Stimulated activated CD8-positive, alpha-beta memory T cell treated with anti-CD3 and anti-CD28 coated beads, Interleukin-15, amount 100 ng/mL, for 48 hours (primary cell): ENCODE data around the gene LTBP2.
A peak's percentile ranks its signal among the peaks of the same experiment; 100 is the strongest.
"Not testable (repeated sequence)": the region's sequence is repeated elsewhere in the genome, so short reads cannot be mapped to it uniquely, and the experiment has no call there.

Experiments used
- DNase-seq, 2 donors: peaks; one replicate each; pipeline ENCODE4 v3.0.0-alpha.2; 2020; ENCODE audit warnings: low read depth in 2 of 2

Gene LTBP2

GRCh38 chr14:74482571-74482970 is 129.5 kb downstream of the LTBP2 start:
- DNase-seq: no peak

DNA sequence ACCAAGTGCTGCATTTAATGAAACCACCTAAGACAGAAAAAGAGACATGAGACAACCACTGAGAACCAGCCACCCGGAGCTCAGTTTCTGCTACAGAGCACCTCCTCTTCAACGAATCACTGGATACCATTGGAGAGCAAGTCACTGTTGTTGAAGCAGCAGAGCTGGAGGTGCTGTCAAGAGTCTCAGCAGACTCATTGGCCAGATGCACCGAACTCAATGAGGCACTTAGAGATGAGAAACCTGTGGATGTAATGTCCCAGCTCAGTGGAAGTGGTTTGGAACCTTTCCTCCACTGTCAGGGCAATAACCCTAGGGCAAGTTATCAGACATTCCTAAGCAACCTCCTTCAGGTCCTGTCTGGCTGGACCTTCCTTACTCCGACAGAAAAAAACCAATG is 132.0 kb downstream of the LTBP2 start:
- no peak for DNase-seq

DNA sequence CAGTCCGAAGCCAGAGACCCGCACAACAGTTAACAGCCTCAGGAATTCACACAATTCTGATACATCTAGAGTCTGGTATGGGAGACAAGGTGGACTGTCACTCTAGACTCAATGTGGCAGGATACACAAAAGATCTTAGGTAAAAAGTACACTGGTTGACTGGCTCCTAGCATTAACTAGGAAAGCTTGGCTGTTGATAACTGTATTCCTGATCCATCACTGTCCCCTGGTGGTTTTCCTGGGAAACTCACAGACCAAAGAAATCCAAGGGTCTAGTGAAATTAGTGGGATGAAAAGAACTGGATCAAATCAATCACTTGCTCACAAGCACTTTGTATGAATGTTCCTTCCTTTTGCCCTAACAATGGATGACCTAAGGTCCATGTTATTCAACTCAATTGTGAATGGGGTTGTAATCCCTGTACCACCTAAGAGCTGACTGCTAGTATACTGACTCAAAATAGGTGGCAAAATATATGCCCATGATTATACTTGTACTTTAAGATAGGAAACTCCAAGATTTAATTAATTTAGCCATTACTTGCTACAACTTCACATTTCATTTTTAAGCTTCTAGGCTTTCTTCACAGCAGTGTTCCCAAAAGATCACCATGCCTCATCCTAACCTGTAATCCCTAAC is 132.9 kb downstream of the LTBP2 start:
- no peak for DNase-seq

DNA sequence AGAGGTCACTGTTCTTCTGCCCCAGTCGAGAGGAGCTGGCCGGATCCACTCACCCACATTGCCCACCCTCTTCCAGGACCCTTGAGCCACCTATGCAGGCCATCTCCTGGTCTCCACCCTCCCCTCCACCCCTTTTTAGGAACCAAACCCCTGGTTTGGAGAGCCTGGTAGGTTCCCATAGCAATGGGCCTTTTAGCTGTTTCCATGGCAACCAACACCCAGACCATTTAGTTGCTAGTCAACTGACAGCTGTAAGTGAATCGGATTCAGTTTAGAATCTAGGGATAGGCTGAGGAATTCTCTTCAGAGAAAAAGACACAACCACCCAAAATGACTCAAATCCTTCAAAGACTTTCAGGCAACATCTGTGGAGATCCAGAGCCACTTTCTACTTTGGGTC is 135.4 kb downstream of the LTBP2 start:
- DNase-seq: no peak

DNA sequence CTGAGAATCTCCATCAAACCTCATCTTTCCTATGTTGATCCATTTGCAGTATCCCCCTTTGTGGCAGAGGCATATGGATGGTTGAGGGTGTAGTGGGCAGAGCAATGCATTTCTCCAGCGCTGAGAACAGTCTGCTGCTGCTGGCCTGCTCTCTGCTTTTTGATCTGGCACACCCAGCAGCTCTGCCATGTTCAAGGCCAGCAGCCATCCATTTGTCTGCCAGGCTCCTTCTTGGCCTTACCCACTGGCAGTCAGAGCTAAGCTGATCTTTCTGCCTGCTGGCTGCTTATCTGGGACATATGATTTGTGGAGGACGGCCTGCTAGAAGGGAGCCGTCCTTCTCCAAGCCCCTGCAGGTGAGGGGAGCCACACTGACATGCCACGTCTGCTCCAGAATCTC is 135.9 kb downstream of the LTBP2 start:
- no peak for DNase-seq

GRCh38 chr14:74475678-74476077 is 136.4 kb downstream of the LTBP2 start:
- DNase-seq: no peak

DNA sequence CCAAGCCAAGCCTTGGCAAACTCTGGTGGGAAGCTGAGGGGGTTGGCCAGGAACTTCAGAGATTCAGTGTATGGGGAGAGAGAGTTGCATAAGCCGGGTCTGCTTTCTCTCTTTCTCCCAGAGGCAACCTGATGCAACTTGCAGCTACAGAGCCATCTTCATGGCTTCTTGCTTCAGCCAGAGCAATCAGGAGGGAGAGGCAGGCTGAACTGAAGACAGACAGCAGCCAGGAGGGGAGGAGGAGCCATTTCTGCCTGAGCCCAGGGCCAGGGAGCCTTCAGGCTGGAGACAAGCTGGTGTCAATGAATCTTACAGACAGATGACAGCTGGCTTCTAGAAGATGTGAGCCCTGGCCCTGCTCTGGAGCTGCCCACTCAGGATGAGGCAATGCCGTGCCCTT is 137.7 kb downstream of the LTBP2 start:
- DNase-seq: no peak

GRCh38 chr14:74472601-74473000 is 139.4 kb downstream of the LTBP2 start:
- DNase-seq: no peak

GRCh38 chr14:74469548-74470518 is 142.2 kb downstream of the LTBP2 start:
- DNase-seq: no peak

DNA sequence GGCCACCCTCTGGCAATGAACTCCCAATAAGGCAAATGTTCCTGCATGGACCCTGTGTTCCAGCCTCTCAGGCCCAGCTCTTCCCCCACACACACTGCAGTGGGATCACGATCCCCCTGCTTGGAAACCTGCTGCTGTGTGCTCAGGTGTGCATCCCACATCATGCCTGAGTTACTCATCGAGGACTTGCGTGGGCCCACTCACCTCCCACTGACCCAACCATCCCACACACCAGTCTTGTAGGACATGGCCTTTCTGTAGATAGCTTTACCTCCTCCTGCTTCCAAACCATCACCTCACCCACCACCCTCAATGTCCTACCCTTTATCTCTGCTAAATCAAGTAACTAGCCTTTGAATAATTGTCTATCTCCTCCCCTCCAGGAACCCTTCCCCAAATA is 143.5 kb downstream of the LTBP2 start:
- no peak for DNase-seq

DNA sequence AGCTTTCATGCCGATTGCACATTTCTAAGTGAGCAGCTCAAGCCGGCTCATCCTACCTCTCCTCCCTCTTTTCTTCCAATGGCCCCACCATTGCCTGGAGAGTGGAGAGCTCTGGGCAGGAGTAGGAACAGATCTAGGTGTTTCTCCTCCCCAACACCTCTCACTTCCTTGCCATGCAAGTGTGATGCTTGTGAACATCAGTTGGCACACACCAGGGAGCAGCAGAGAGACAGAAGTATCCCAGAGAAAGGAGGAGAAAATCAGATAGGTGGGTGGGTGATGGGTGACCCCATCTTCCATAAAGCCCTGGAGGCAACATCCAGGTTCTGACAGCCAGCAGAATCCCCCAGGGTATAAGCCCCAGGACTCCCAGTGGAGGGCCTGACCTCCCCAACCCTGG is 146.7 kb downstream of the LTBP2 start:
- DNase-seq: no peak

GRCh38 chr14:74464785-74465184 is 147.3 kb downstream of the LTBP2 start:
- no peak for DNase-seq

- no peak for DNase-seq
Measured at GRCh38 chr14:74463697-74464096, 148.3 kb downstream of the LTBP2 start.

DNA sequence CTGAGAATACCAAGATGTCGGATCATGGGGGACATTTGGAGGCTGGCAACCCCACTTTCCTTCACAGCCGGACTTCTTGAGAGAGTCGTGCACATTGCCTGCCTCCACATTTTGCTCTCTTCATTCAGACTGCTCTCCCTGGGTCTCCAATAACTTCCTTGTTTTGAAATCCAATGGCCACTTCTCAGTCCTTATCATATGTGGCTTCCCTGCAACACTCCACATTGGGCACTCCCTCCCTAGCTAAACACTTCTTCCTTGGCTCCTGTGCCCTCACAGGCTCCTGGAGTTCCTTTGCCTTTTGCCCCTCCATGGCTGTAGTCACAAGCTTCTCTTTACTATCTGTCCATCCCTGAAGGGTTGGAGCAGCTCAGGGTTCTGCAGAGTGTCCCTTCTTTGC is 149.0 kb downstream of the LTBP2 start:
- no peak for DNase-seq

GRCh38 chr14:74459976-74460375 is 152.1 kb downstream of the LTBP2 start:
- no peak for DNase-seq

DNA sequence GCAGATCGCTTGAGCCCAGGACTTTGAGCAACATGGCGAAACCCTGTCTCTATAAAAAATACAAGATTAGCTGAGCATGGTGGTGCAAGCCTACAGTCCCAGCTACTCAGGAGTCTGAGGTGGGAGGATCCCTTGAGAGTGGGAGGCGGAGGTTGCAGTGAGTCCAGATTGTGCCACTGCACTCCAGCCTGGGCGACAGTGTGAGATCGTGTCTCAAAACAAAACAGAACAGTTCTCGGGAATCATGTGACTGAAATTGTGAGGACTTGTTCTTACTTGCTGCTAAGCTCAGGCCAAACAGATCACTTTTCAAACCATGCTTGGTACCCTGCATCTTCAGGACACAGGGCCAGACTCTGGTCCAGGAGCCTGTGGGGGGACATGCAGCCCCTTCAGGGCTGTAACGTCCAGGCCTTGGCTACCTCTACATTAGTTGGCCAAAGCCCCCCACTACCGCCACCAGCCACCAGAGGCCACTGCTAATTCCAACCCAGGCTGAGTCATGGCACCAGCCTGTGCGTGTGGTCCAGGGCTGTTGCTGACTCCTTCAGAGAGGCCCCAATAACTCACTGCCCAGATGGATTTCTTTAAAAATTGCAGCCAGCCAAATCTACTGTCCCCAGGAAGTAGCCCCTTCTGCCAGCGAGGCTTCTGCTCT is 152.6 kb downstream of the LTBP2 start:
- DNase-seq: peak; percentile 1 to 5

GRCh38 chr14:74457565-74457895 is 154.5 kb downstream of the LTBP2 start:
- DNase-seq: no peak

GRCh38 chr14:74456684-74457564 is 155.1 kb downstream of the LTBP2 start:
- no peak for DNase-seq

GRCh38 chr14:74454397-74454796 is 157.6 kb downstream of the LTBP2 start:
- DNase-seq: not testable (repeated sequence)
